Common myeloid progenitor, CD34-positive (primary cell): ENCODE results near the gene CACNG8.

Experiments used
- CTCF ChIA-PET: fragments of 350-600 bp; sonication (Branson Sonifier 250); formaldehyde crosslinking; loops from one replicate; lab custom pipeline; 2021; ENCODE audit warnings: antibody characterized with exemption; lab: Charles Lee
- POLR2A ChIA-PET: fragments of 350-600 bp; sonication (Branson Sonifier 250); formaldehyde crosslinking; loops from one replicate; lab custom pipeline; 2021; ENCODE audit warnings: antibody characterized with exemption; lab: Charles Lee
- DNase-seq, 3 donors: peaks; one replicate each; pipeline versions ENCODE4 v3.0.0 to v3.0.0-alpha.2; 2013
- H3K27ac ChIP-seq, 2 experiments: 1 replicate in 1 of 2; 2 replicates in 1 of 2; pipeline ENCODE4 v1.7.0; 2013; ENCODE audit warnings: inconsistent platforms in 2 of 2, low read length in 2 of 2, mild to moderate bottlenecking in 2 of 2, low read depth in 1 of 2, moderate library complexity in 1 of 2; ENCODE audit not compliant: severe bottlenecking in 2 of 2, insufficient read depth in 1 of 2, poor library complexity in 1 of 2
- H3K27me3 ChIP-seq, 5 experiments: replicated peaks in 2 of 5; 1 replicate in 3 of 5; 2 replicates in 2 of 5; pipeline versions ENCODE4 v1.6.1 to v1.7.0; 2013; ENCODE audit warnings: low read length in 4 of 5, mild to moderate bottlenecking in 2 of 5, moderate library complexity in 2 of 5, inconsistent platforms in 1 of 5; ENCODE audit not compliant: insufficient read depth in 5 of 5, control insufficient read depth in 4 of 5
- H3K36me3 ChIP-seq, 4 experiments: 1 replicate in 2 of 4; 2 replicates in 2 of 4; pipeline versions ENCODE4 v1.6.1 to v1.7.0; 2013; ENCODE audit warnings: low read length in 3 of 4, control low read depth in 1 of 4, mild to moderate bottlenecking in 1 of 4; ENCODE audit not compliant: control insufficient read depth in 4 of 4, insufficient read depth in 4 of 4
- H3K4me1 ChIP-seq, 4 experiments: 1 replicate in 3 of 4; 2 replicates in 1 of 4; pipeline versions ENCODE4 v1.6.1 to v1.7.1; 2013; ENCODE audit warnings: low read length in 3 of 4, mild to moderate bottlenecking in 3 of 4, control low read depth in 1 of 4, inconsistent platforms in 1 of 4, moderate library complexity in 1 of 4; ENCODE audit not compliant: control insufficient read depth in 4 of 4, insufficient read depth in 4 of 4; ENCODE audit errors: control extremely low read depth in 1 of 4
- H3K4me3 ChIP-seq, 7 experiments: 1 replicate in 4 of 7; 2 replicates in 3 of 7; pipeline versions ENCODE4 v1.5.1 to v1.7.0; 2013; ENCODE audit warnings: mild to moderate bottlenecking in 7 of 7, low read length in 6 of 7, moderate library complexity in 6 of 7, inconsistent platforms in 2 of 7, low read depth in 2 of 7, control low read depth in 1 of 7; ENCODE audit not compliant: insufficient read depth in 4 of 7, control insufficient read depth in 1 of 7; ENCODE audit errors: extremely low read depth in 1 of 7
- H3K9me3 ChIP-seq, 5 experiments: 1 replicate in 4 of 5; 2 replicates in 1 of 5; pipeline versions ENCODE4 v1.6.1 to v1.7.1; 2013; ENCODE audit warnings: low read length in 4 of 5, mild to moderate bottlenecking in 2 of 5, inconsistent platforms in 1 of 5, low read depth in 1 of 5, moderate library complexity in 1 of 5; ENCODE audit not compliant: control insufficient read depth in 4 of 5, insufficient read depth in 2 of 5; ENCODE audit errors: control extremely low read depth in 1 of 5
- WGBS: methylation state at CpG from one replicate; pipeline ENCODE4 v1.1.5; 2013; ENCODE audit not compliant: insufficient coverage; 5-methylcytosine and 5-hydroxymethylcytosine counted together

CACNG8 gene

DNA sequence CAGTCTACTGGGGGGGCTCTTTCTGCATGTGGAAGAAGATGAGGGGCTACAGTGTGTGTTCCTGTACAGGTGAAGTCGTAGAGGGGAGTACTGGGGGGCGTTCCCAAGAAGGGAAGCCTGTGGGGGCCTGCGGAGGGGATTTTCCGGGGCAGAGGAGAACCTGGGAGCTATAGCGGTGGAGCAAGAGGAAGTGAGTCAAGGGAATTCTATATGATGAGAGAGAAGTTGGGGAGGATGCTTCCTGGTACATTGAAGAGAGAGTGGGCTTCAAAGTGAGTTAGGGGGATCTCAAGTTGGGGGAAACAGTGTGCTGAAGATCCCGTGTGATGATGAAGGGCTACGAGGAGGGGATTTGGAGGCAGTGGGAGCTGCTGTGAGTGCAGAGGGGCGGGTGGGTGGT is 1.9 kb upstream of the CACNG8 start:
- POLR2A ChIA-PET, result no interaction called here
- H3K36me3 ChIP-seq, result no peaks in the 10 kb centered on the region
- peaks cover 10 to 91% (median 48%) of the 10 kb centered on the region in 5 experiments for H3K27me3 ChIP-seq
- no peak overlapping the region for H3K4me3 ChIP-seq
- no peak overlapping the region for H3K27ac ChIP-seq
- WGBS, result 2% methylated on average over 8 of the region's 8 CpGs
- DNase-seq, result no peak
- CTCF ChIA-PET, result no interaction called here
- H3K9me3 ChIP-seq, result no peaks in the 10 kb centered on the region
- peaks cover 0 to 10% (median 2%) of the 10 kb centered on the region in 4 experiments for H3K4me1 ChIP-seq

DNA sequence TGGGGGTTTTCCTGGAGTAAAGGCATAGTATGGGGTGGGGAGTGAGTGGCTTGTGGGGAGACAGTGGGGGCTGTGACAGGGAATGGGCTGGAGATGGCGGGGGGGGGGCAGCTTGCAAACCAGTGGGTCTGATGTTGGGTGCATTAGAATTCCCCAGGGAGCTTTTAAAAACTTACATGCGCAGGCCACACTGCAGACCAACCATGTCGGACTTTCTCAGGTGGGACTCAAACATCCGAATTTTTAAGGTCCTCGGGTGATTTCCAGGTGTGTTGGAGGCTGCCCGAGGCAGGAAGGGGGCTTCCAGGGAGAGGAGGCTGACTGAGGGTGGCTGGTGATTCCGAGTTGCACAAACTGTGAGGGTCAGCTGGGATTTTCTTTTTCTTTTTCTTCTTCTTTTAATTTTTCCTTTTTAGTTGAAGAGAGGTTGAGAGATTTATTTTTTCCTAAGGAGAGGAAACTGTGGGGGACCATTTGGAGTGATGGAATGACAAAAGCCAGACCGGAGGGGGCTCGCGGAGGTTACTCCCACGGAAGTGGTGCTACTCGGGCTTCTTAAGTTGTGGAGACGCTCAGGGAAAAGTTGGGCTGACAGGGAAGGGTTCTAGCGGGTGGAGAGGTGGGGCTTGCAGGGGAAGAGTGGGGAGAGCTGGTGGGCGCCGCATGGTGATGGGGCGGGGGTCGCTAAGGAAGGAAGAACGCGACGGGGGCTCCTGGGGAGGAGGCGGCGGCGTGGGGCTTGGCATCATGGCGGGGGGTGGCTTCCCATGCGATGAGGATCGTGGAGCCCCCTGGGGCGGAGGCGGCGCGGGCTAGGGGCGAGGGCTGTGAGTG is 997 bp upstream of the CACNG8 start:
- no peak for DNase-seq
- Histone ChIP-seq H3K4me3 (no peak overlapping the region), H3K36me3 (no peaks in the 10 kb centered on the region), H3K9me3 (no peaks in the 10 kb centered on the region), H3K27me3 (peaks cover 6 to 88% (median 48%) of the 10 kb centered on the region in 5 experiments), H3K4me1 (peaks cover 0 to 10% (median 2%) of the 10 kb centered on the region in 4 experiments), H3K27ac (no peak overlapping the region)
- POLR2A ChIA-PET, result no interaction called here
- 3% methylated on average over 20 of the region's 32 CpGs for WGBS
- CTCF ChIA-PET, result no interaction called here

DNA sequence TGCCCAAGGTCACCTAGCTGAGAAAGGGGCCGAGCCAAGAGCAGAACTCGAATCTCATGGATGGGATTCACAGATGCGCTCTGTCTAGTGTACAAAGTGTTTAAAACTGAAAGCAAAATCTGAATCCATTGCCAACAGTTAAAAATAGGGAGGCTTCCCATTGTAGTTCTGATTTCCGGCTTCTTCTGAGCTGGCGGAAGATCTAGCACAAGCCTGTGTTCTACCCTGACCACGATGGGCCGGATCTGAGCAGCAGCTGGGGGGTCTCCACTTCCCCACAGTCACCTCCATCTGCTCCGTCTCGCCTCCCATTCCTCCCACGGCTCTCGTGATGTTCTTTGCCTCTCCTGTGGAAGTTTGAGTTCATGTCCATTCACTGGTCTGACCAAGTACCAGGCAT is 2.4 kb downstream of the CACNG8 start:
- Histone ChIP-seq H3K9me3 (no peaks in the 10 kb centered on the region), H3K27me3 (peaks cover 6 to 60% (median 28%) of the 10 kb centered on the region in 5 experiments), H3K27ac (no peak overlapping the region), H3K36me3 (no peaks in the 10 kb centered on the region), H3K4me1 (peaks cover 0 to 10% (median 2%) of the 10 kb centered on the region in 4 experiments), H3K4me3 (peak overlapping the region in 1 of 7 experiments; percentile 45)
- 85% methylated on average over 7 of the region's 11 CpGs for WGBS
- no peak for DNase-seq
- ChIA-PET POLR2A (no interaction called here), CTCF (interaction anchor here (0.5 kb wide), 1 partner anchor 64 kb away, joined by 4 read pairs; no protein-coding TSS in a partner anchor)

DNA sequence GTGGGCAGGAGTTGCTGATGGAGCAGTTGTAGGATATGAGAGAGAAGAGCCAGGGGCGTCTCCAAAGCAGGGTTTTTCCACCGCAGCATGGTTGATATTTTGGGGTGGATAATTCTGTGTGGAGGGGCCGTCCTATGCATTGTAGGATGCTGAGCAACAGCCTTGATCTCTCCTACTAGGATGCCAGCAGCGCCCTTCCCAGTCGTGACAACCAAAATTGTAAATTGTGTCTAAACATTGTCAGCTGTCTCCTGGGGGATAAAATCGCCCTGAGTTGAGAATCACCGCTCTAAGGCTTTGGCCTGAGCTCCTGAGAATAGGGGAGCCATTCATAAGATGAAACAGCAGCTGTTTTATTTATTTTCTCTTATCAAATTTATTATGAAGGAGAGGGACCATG is 4.2 kb downstream of the CACNG8 start:
- peaks cover 0 to 12% (median 6%) of the 10 kb centered on the region in 4 experiments for H3K4me1 ChIP-seq
- H3K27me3 ChIP-seq, result peaks cover 6 to 42% (median 14%) of the 10 kb centered on the region in 5 experiments
- ChIA-PET POLR2A (no interaction called here), CTCF (interaction anchor here (1.5 kb wide), 1 partner anchor 20 kb away, joined by 3 read pairs; no protein-coding TSS in a partner anchor)
- DNase-seq, result no peak
- H3K4me3 ChIP-seq, result no peak overlapping the region
- H3K36me3 ChIP-seq, result no peaks in the 10 kb centered on the region
- H3K27ac ChIP-seq, result no peak overlapping the region
- 93% methylated on average over 5 of the region's 7 CpGs for WGBS
- H3K9me3 ChIP-seq, result no peaks in the 10 kb centered on the region

DNA sequence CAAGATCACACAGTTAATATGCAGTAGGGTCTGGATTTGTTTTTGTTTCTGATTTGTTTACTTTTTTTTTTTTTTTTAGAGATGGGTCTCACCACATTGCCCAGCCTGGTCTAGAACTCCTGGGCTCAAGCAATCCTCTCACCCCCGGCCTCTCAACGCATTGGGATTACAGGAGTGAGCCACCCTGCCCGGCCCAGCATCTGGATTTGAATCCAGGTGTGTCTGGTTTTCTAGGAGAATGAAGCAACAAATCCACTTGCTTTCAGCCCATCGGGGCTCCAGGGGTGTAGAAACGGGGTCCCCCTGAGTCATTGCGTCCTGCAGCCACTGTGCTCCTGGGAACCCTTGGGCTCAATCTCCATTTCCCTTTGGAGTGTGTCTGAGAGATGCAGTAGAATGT is 6.6 kb downstream of the CACNG8 start:
- CTCF ChIA-PET, result no interaction called here
- H3K27me3 ChIP-seq, result peaks cover 6 to 26% (median 9%) of the 10 kb centered on the region in 5 experiments
- H3K9me3 ChIP-seq, result no peaks in the 10 kb centered on the region
- 95% methylated on average over 6 of the region's 6 CpGs for WGBS
- no peak overlapping the region for H3K27ac ChIP-seq
- no peak for DNase-seq
- POLR2A ChIA-PET, result no interaction called here
- H3K4me3 ChIP-seq, result no peak overlapping the region
- H3K4me1 ChIP-seq, result peaks cover 0 to 8% (median 7%) of the 10 kb centered on the region in 4 experiments
- H3K36me3 ChIP-seq, result no peaks in the 10 kb centered on the region

DNA sequence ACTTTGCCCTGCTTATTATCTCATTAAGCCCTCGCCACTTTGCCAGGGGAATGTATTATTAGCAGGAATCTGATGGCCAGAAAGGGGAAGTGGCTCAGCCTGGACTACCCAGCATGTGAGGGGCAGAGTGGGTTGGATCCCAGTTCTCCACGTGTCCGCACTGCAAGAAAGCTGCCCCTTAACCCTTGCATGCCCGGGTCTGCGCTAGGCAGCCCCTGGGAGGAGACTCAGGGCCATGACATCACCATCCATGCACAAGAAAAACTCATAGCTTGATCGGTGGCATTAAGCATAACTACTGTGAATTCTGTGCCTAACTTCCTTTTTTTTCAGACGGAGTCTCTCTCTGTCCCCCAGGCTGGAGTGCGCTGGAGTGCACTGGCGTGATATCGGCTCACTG is 8.9 kb downstream of the CACNG8 start:
- WGBS, result 0% methylated on average over 9 of the region's 10 CpGs
- peaks cover 0 to 20% (median 3%) of the 10 kb centered on the region in 5 experiments for H3K27me3 ChIP-seq
- H3K36me3 ChIP-seq, result no peaks in the 10 kb centered on the region
- H3K4me1 ChIP-seq, result peaks cover 0 to 8% (median 5%) of the 10 kb centered on the region in 4 experiments
- ChIA-PET POLR2A (no interaction called here), CTCF (no interaction called here)
- peak in 2 of 3 donors; percentile 69 to 75 for DNase-seq
- no peaks in the 10 kb centered on the region for H3K9me3 ChIP-seq
- H3K27ac ChIP-seq, result no peak overlapping the region
- H3K4me3 ChIP-seq, result peak overlapping the region in 1 of 7 experiments; percentile 42

DNA sequence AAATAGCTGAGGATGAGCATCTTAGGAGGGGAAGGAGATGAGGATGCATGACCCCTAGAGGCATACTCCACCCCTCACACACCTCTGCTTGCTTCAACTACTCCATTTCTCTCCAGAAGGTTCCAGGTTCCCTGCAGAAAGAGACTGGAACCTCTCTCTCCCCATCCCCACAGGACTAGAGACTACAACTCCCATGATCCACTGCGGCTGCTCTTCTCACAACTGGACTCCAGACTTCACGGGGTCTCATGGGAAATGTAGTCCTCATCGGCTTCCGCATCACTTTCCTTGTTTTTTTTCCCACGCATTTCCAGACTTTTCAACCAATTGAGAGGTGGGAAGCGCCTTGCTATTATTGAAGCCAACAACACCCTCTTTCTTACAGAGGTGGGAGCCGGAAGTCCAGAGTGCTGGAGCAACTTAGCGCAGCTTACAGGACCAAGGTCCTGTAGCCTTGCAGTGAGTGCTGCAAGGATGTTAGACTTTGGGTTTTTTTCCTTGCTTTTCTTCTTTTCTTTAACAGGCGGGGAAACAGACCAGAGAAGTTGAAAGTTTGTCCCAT is 14.8 kb downstream of the CACNG8 start:
- ChIA-PET POLR2A (no interaction called here), CTCF (no interaction called here)
- 2% methylated on average over 9 of the region's 9 CpGs for WGBS
- H3K9me3 ChIP-seq, result peaks cover 0 to 7% (median 4%) of the 10 kb centered on the region in 5 experiments
- H3K4me1 ChIP-seq, result peaks cover 0 to 30% (median 21%) of the 10 kb centered on the region in 4 experiments
- peaks cover 8 to 57% (median 23%) of the 10 kb centered on the region in 5 experiments for H3K27me3 ChIP-seq
- H3K4me3 ChIP-seq, result peak overlapping the region in 5 of 7 experiments; percentile 11 to 77 (median 61)
- no peaks in the 10 kb centered on the region for H3K36me3 ChIP-seq
- H3K27ac ChIP-seq, result no peak overlapping the region
- peak; percentile 82 to 89 (median 86) for DNase-seq
